CD4-positive, alpha-beta T cell treated with Interleukin-21 for 1 hour (primary cell): ENCODE results near the gene MN1.

Source experiments
- DNase-seq: peaks from one replicate; pipeline ENCODE4 v3.0.0-alpha.2; 2020

MN1 gene

GRCh38 chr22:27706489-27706888, 95.1 kb downstream of the MN1 start:
- DNase-seq, result no peak

GRCh38 chr22:27705408-27706080, 96.0 kb downstream of the MN1 start:
- no peak for DNase-seq

GRCh38 chr22:27704581-27704980, 97.0 kb downstream of the MN1 start:
- DNase-seq, result no peak

- no peak for DNase-seq
These were observed 102.1 kb downstream of the MN1 start for GRCh38 chr22:27699383-27700019.

GRCh38 chr22:27698813-27699212, 102.7 kb downstream of the MN1 start:
- DNase-seq, result no peak
